DMS53 treated with DMSO at 0.1 percent for 48 hours (cell line): ENCODE results near the gene MAP3K12.

Experiments used
- DNase-seq: peaks from one replicate; lab custom pipeline; 2025; ENCODE audit not compliant: unreplicated experiment; lab: John Stamatoyannopoulos, UW

The MAP3K12 gene

DNA sequence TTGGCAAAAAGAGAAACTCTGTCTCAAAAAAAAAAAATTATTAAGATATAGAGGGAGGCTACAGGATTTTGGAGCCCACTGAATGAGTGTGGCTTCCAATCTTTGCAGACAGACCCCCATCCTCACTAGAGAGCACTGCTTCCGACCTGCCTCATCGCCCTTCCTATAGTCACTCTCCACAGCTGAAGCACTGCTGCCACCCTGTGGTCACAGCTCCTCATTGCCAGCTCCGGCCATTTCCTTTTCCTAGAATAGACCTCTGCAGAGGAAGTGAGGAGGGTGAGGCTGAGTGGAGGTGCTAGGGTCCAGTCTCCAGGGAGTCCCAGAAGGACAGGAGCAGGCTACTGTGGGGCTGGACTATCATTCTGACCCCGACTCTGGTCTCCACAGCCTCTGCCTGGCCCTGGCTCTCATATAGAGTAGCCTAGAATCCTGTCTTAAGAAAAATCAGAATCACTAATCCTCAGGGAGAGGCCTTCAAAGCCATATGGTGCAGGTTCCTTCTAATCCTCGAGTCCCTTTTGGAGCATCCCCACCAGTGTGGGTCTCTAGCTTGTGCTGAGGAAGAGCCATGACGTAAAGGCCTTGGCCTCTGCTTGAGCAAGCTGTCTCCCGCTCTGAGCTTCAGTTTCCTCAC is 9.4 kb upstream of the MAP3K12 start:
- peak; percentile 76 for DNase-seq

DNA sequence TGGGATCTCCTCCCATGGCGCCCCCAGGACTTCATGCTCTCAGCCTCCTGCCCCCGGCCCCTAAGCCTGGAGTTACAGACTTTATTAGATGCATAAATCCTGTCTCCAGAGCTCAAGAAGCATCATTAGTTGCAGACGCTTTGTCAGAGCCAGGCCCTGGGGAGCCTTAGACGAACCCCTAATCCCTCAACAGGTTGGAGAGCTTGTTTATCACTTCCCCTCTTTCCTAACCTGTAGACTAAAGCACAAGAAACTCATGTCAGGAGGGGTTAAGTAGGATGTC is 8.3 kb upstream of the MAP3K12 start:
- DNase-seq = no peak

DNA sequence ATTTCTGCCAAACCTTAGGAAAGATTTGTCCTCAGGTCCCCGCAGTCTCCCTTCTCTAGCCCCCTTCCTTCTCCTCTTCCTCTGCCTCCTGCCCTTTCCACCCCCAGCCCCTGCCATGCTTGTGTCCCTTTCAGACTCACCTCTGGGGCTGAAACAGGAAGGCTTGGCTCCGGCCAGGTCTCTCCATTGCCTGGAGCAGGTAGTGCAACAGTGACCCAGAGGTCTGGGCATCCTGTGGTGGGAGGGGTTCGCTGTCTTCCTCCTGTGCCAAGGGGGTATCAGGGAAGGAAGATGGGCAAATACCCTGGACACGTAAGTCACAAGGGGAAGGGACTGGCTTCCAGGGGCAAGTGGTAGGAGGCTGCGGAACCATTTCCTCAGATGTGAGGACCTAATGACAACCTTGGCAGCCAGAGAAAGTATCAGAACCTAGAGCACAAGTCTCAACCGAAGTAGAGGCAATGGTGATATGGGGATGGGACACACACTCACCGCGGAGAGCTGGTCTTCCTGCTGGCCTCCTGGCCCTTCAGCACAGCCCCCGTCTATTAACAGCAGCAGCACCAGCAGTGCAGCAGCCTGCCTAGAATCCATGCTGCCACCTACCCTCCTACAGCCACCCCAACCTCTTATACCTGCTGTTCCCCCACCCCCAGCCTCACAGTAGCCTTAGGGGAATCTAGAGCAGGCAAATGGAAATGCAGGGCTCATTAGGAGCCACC is 7.8 kb upstream of the MAP3K12 start, which contains the start of gene NPFF:
TSS of gene NPFF (minus strand) at position 604 of the 722 bp plus-strand sequence. CDS start at position 594, 10 bp downstream.
- no peak for DNase-seq

DNA sequence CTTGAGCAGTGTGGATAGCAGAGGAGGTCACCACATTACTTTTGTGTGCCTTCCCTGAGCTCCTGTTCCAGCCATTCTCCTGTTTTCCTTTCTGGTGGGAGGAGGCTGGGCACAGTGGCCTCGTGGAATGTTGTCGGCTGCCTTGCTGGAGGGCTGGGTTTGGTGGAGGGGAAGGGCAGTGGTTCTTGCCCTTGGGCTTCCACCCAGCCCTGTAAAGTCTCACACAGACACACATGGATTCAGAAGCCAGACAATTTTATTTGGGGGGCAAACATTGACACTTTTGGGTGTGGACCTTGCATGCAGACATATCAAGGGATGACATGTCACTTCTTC is 7.2 kb upstream of the MAP3K12 start:
- DNase-seq = no peak

DNA sequence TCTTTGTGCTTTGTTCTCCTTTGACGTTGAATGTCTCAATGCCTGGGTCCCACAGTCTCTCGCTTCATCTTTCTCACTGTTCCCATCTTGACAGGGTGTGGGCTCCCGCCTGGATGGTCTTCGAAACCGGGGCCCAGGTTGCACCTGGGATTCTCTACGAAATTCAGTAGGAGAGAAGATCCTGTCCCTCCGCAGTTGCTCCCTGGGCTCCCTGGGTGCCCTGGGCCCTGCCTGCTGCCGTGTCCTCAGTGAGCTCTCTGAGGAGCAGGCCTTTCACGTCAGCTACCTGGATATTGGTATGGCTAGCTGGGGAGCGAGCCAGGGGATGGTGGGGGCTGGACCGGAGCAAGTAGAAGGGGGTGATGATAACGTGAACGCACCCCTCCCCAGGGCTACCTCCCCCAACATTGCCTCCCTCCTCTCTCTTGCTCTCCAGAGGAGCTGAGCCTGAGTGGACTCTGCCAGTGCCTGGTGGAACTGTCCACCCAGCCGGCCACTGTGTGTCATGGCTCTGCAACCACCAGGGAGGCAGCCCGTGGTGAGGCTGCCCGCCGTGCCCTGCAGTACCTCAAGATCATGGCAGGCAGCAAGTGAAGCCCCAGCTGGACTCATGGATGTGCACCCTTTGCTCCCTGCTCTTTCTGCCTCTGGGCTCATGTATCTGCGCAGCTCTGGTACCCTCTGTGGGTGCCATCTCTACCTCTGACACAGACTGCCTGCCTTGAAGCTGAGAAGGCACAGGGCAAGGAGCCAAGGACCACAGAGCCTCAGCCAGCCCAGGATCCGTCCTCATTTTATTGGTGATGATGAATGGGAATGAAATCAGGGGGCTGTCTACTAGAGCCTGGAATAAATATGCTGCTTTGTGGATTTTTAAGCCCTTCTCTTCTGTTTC is 6.5 kb upstream of the MAP3K12 start:
- DNase-seq = no peak

DNA sequence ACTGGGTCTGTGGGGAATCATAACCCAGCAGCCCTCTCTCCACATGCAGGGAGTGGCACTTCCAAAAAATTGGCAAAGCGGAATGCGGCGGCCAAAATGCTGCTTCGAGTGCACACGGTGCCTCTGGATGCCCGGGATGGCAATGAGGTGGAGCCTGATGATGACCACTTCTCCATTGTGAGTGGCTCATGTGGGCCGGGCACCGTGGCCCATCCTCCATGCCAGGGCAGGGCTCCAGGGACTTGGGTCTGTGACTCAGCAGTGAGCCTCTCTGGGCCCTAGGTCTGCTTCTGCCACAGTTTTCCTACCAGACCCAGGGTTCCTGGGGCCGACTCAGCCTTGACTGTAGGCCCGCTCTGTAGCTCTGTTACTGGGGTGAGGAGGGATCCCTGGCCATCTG is 5.8 kb upstream of the MAP3K12 start:
- no peak for DNase-seq

DNA sequence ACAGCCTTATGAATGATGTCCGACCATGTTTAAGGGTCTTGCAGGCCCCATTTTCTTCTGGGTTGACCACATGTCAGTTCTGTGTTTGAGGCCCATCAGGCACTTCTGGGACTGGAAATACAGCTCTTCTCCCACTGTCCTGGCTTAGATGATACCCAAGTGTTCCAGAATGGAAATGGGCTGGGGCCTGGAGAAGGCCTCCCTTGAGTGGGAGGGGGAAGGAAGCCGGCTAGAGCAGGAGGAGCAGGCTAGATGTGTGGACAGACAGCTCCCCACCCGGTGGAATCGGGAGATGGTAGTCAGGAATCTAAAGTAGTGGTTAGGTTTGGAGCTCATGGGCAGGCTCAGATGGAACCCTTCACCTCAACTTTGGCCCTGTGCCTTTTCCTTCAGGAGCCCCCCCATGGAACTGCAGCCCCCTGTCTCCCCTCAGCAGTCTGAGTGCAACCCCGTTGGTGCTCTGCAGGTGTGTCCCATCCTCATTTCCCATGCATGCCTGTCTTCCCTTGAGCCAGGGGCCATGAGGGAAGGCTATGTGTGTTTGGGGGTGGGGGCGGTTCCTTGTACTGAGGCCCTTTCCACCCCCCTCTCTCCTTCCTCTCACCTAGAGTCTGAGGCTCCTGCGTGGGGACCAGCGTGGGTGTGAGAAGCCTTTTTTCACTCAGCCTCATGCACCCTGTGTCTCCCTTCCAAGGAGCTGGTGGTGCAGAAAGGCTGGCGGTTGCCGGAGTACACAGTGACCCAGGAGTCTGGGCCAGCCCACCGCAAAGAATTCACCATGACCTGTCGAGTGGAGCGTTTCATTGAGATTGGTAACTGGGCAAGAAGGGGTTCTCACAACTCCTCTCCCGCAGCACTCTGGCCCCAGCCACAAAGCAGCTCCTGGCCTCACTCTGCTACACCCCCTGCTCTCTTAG is 5.0 kb upstream of the MAP3K12 start:
- DNase-seq = no peak

DNA sequence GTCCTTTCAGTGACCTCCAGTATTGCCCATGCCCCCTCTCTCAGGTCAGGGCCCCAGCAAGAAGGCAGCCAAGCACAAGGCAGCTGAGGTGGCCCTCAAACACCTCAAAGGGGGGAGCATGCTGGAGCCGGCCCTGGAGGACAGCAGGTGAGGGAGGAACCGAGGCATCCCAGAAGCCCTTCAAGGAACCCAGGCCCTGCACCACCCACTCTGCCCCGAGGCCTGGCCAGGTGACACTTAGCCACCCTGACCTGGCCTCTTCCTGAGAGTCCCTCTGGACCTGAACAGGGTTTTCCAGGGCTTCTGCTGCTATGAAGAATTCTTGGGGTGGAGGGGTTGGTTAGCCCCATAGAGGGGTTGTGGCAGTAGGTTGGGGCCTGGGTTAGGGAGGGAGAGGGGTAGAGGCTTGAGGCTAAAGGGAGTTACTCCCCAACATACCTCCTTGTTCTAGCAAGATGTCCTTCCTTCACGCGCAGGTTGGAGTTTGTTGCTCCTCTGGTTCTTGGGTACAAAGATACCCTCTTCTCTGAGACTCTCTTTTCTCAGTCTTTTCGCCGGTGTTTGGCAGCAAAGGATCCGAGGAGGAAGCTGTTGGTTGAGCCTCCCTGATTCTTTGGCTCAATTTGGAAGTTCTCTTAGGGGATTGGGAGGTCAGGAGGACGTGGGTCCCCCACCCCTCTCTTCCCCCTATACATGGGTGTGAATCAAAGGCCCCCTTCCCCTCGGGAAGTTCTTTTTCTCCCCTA is 3.9 kb upstream of the MAP3K12 start:
- no peak for DNase-seq

DNA sequence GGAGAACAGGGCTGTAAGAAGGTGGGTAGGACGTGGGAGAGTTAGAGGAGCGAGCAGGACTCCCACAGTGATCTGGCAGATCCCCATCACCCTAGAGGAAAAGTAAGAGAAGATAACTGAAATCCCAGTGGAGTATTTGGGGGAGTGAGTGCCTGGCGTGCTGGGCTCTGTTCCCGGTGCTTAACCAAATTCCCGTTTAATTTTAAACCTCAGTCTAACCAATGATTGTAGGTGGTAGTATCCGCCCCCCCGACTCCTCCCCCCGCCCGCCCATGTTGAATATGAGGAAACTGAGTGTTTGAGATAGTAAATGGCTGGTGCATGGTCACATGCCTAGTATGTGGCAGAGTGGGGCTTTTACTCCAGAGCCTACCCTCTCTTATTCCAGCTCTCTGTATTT is 3.1 kb upstream of the MAP3K12 start:
- no peak for DNase-seq

DNA sequence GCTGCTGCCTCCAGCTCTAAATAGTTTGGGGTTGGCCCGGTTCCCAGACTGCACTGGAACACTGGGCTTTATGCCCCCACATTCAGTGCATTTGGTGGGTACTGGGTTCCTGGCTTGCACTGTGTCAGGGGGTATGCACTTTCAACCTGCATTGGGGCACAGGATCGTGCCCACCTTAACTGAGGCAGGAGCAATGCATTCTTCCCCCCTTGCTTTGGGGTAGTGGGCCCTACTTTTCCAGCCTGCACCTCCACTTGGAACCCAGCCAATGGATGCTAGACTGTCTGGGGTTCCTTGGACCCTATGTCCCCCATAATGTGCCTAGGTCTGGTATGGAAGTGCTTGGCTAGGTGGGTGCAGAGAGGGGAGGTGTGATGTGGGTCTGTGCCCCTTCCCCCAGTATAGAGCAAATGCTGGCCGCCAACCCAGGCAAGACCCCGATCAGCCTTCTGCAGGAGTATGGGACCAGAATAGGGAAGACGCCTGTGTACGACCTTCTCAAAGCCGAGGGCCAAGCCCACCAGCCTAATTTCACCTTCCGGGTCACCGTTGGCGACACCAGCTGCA is 2.4 kb upstream of the MAP3K12 start:
- DNase-seq = no peak

DNA sequence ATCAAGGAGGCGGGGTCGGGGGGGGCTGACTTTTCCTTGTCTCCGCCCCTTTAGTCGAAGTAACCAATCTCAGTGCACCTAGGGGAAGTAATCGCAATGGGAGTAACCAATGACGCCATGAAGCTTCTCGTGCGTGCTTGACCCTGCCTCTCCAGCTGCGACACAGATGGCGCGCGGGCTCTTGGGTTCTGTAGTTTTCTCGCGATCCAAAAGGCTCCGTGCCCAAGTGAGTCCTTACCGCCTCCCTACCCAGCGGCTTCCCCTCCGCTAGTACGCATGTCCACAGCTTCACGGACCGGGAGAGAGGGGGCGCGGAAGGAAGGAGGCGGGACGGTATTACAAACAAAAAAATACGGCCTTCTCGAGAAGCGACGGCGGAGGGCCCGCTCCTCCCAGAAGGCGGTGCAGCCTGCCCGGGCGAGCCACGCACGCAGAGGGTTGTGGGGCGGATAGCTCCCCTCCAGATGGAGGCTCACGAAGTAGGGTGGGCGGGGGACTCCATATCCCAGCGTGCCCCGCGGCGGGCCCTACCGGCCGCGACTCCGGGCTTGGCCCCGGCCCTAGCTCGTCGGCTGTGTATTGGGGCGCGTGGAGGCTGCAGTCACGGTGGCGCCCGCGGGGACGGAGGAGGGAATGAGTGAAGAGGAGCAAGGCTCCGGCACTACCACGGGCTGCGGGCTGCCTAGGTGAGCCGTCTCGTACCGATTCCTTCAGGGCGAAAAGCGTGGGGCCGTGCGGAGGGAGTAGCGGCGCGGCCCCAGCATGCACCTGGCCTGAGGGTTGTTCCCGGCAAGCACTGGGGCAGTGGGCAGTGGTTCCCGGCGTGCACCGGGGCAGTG is 1.7 kb upstream of the MAP3K12 start, which contains the start of gene TARBP2:
TSS of gene TARBP2 (plus strand) at position 508 of the 839 bp plus-strand sequence. CDS start at position 634, 126 bp downstream.
- peak; percentile 98 for DNase-seq

DNA sequence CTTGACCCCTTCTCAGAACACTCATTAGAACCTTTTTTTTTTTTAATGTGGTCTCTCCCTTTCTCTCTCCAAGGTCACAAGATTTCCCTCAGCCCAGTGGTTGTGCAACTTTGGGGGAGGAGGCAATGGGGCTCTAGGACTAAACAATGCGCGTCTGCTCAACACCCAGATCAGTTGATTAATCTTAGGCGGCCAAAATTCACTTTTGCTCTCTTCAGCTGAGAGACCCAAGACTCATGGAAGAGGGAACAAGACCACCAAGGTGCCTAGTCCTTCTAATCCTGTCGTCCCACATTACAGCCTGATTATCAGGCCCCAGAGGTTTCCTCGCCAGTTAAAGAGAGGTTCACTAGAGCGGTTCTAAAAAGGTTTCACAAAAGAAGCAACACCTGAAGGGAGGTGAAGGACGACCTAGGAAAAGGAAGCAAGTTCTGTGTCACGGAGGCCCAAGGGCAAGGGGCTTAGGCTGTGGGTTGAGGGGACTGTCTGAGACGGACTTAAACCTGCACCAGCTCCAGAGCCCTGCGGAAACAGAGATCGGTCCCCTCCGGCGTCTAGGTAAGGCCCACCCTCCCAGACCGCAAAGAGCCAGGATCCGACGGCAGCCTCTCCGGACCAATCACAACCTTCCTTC is 1.0 kb upstream of the MAP3K12 start:
- no peak for DNase-seq

DNA sequence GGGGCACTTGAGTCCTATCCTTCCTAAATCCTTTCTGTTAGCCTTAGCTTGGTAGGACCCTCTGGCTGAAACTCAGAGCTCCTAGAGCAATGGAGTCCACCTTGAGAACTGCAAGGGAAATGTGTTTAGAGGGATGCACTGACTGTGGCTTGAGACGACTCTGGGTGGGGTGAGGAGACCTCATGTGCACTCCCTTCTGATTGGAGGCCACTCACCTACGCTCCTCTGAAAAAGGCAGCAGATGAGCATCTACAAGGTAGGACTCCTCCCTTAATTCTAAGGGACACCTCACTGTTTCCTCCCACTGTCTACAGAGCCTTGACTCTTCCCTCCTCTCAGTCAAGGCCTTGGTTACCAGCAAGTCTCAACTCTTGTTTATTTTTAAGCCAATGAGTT is 1.0 kb downstream of the MAP3K12 start:
- DNase-seq = no peak

DNA sequence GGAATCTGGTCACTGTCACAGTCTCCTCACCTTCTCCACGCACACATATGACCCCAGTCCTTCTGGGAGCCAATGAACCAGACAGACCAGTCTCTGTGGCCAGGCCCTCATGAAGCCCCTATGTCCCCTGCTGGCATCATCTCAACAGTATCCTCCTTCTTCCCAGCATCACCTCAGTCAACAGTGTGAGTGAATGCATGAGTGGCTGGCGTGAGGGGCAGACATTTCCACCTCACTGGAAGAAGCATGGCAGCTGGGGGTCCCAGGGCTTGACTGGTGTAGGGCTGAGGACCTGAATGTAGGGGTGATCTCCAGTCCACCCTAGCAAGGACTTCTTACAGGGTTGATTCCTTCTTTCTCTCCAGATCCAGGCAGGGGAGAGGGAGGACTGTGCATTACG is 1.8 kb downstream of the MAP3K12 start:
- DNase-seq = no peak

DNA sequence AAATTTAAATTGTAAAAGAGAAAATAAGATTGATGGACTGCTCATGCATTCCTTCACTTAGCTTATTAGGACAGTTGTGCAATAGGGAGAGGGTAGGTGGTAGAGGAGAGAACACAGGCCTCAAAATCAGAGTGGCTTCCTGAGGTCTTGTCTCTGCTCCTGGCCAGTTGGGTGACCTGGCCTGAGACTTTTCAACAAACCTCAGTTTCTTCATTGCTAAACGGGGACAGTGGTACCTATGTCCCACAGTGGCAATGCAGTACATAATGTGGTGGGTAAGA is 2.6 kb downstream of the MAP3K12 start:
- no peak for DNase-seq

DNA sequence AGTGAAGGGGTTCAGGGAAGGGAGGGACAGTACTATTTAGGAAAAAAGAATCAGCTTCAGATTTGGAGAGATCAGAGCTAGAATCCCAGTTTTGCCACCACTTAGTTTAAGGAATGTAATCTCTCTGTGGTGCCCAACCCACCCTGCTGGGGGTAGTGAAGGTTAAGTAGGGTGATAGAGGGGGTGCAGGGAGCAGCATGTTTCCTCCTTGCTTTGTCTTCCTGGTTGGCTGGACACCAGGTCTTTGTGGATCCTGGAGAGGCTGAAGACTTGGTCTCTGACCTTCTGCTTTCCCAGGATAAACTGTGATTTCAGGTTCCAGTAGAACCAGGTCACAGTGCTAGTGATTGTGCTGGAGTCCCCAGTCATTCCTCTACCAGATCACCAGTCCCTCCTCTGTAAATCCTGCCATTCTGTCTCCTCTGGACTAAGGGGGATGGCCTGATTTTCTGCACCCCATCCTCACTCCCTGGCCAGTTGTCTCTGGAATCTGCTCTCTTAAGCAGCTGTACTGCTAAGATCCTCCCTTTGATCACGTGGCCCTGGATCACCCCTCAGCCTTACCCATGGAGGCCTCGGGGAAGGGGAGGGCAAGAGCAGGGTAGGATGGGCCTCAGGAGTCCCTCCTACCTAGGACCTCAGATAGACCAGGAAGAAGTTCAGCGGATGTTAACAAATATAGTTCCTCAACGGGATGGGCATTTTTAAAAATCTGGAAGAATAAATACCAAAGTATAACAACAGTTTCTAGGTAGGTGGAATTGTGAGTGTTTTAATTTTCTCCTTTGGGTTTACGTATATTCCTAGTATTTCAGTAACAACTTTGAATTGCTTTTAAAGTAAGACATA is 3.1 kb downstream of the MAP3K12 start:
- peak; percentile 7 for DNase-seq

DNA sequence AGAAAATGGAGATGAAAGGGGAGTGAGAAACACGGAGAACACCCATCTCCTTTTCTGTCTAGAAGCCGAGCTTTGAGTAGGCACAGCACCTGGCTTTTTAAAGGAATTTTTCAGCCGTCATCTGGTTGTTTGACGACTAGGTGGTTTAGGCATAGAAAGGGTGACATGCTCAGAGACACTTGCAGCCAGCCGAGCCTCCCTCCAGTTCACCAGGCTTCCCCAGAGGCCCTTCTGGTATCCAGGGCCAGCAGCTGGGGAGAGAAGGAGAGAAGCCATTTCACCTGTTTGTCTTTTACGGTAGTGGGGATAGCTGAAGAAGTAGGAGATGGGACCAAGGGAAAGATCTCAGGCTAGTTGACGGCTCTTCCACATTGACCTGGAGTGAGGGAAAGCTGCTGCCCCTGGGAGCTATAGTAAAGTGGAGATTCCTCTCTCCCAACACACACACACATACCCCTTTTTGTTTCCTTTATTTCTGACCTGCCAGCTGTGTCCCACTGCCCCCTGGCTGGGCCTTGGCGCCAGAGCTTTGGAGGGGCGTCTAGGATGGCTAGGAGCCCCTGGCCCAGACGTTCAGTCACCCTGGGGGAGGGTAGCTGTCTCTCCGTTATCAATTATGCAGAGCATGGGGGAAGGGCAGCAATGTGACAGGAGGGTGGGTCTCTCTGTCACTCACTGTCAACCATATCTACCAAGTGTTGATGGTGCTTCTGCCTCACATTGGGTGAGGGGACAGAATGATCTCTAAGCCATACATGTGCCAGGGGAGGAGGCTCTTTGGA is 5.5 kb downstream of the MAP3K12 start:
- no peak for DNase-seq
